HEK293 (cell line): ENCODE measurements around the gene XPR1.

Source experiments
- CTCF ChIA-PET: fragments of 350-600 bp; formaldehyde crosslinking; extraction: SDS; loops from one replicate; lab custom pipeline; 2021; ENCODE audit warnings: antibody characterized with exemption; lab: Yijun Ruan, JAX
- POLR2A ChIA-PET: fragments of 300-600 bp; formaldehyde crosslinking; extraction: SDS; loops from one replicate; lab custom pipeline; 2020; ENCODE audit warnings: antibody characterized with exemption, inconsistent platforms; lab: Yijun Ruan, JAX
- H3K27ac ChIP-seq: fragments of 200-500 bp; sonication (Bioruptor generic); 2 replicates; pipeline ENCODE4 v1.5.1; 2014; ENCODE audit warnings: low read depth, low read length, control low read depth, inconsistent platforms; ENCODE audit errors: extremely low read depth
- H3K36me3 ChIP-seq, 2 experiments: fragments of 200-500 bp in 1 of 2; sonication (Bioruptor generic) in 1 of 2; 1 replicate in 1 of 2; 2 replicates in 1 of 2; pipeline ENCODE4 v1.5.1; 2014 to 2017; ENCODE audit warnings: inconsistent platforms in 2 of 2, low read length in 2 of 2; ENCODE audit not compliant: control insufficient read depth in 2 of 2, insufficient read depth in 1 of 2
- H3K4me1 ChIP-seq: fragments of 200-500 bp; sonication (Bioruptor generic); 2 replicates; pipeline ENCODE4 v1.5.1; 2014; ENCODE audit warnings: mild to moderate bottlenecking, low read length, inconsistent platforms; ENCODE audit not compliant: control insufficient read depth, insufficient read depth
- H3K4me3 ChIP-seq: 2 replicates; pipeline ENCODE4 v1.5.1; 2011; ENCODE audit warnings: low read depth, mild to moderate bottlenecking, control low read depth, low read length, moderate library complexity
- H3K9me3 ChIP-seq: fragments of 200-500 bp; sonication (Bioruptor generic); 2 replicates; pipeline ENCODE4 v1.5.1; 2014; ENCODE audit warnings: low read depth, low read length, inconsistent platforms; ENCODE audit not compliant: control insufficient read depth, insufficient read depth
- GLIS2 ChIP-seq: fragments of 450-650 bp; formaldehyde crosslinking; IDR thresholded peaks from 2 replicates; pipeline ENCODE4 v1.5.1; 2016; ENCODE audit warnings: missing biosample characterization, missing genetic modification characterization
- OSR2 ChIP-seq: fragments of 450-650 bp; formaldehyde crosslinking; IDR thresholded peaks from 2 replicates; pipeline ENCODE4 v1.5.1; 2016; ENCODE audit warnings: missing biosample characterization, missing genetic modification characterization
- REPIN1 ChIP-seq: fragments of 450-650 bp; formaldehyde crosslinking; IDR thresholded peaks from 2 replicates; pipeline ENCODE4 v1.5.1; 2017; ENCODE audit warnings: missing biosample characterization, missing genetic modification characterization, low read depth
- ZBTB20 ChIP-seq: fragments of 450-650 bp; formaldehyde crosslinking; IDR thresholded peaks from 2 replicates; pipeline ENCODE4 v1.5.1; 2016; ENCODE audit warnings: missing biosample characterization, missing genetic modification characterization
- ZNF214 ChIP-seq: fragments of 450-650 bp; formaldehyde crosslinking; IDR thresholded peaks from 2 replicates; pipeline ENCODE4 v1.5.1; 2017; ENCODE audit warnings: missing biosample characterization, mild to moderate bottlenecking, missing genetic modification characterization, borderline replicate concordance
- ZNF626 ChIP-seq: fragments of 450-650 bp; sonication (Bioruptor Pico); formaldehyde crosslinking; IDR thresholded peaks from 2 replicates; pipeline ENCODE4 v1.5.1; 2018; ENCODE audit warnings: missing biosample characterization, missing genetic modification characterization, inconsistent platforms
- ZNF629 ChIP-seq: fragments of 450-650 bp; formaldehyde crosslinking; IDR thresholded peaks from 2 replicates; pipeline ENCODE4 v1.5.1; 2017; ENCODE audit warnings: missing biosample characterization, missing genetic modification characterization
- ZNF677 ChIP-seq: fragments of 450-650 bp; IDR thresholded peaks from 2 replicates; pipeline ENCODE4 v1.5.0; 2018; ENCODE audit warnings: missing biosample characterization, mild to moderate bottlenecking, missing genetic modification characterization, moderate library complexity
- ZNF76 ChIP-seq: fragments of 450-650 bp; formaldehyde crosslinking; IDR thresholded peaks from 2 replicates; pipeline ENCODE4; 2016; ENCODE audit warnings: low read depth, missing biosample characterization, missing genetic modification characterization, borderline replicate concordance
- ZNF837 ChIP-seq: fragments of 450-650 bp; formaldehyde crosslinking; IDR thresholded peaks from 2 replicates; pipeline ENCODE4 v1.5.1; 2016; ENCODE audit warnings: missing biosample characterization, missing genetic modification characterization
- ZSCAN16 ChIP-seq: fragments of 450-650 bp; formaldehyde crosslinking; IDR thresholded peaks from 2 replicates; pipeline ENCODE4 v1.5.1; 2016; ENCODE audit warnings: missing biosample characterization, missing genetic modification characterization
- TF ChIP-seq, protein P1 (sequence below): fragments of 450-650 bp; formaldehyde crosslinking; IDR thresholded peaks from 2 replicates; pipeline ENCODE4 v1.5.1; 2017; ENCODE audit warnings: missing biosample characterization, missing genetic modification characterization
- TF ChIP-seq, protein P2 (sequence below): fragments of 450-650 bp; formaldehyde crosslinking; IDR thresholded peaks from 2 replicates; pipeline ENCODE4 v1.5.1; 2016; ENCODE audit warnings: missing biosample characterization, missing genetic modification characterization, borderline replicate concordance
- TF ChIP-seq, protein P3 (sequence below): fragments of 450-650 bp; formaldehyde crosslinking; IDR thresholded peaks from 2 replicates; pipeline ENCODE4 v1.5.1; 2016; ENCODE audit warnings: missing biosample characterization, missing genetic modification characterization
- TF ChIP-seq, protein P4 (sequence below): fragments of 450-650 bp; formaldehyde crosslinking; IDR thresholded peaks from 2 replicates; pipeline ENCODE4 v1.5.1; 2016; ENCODE audit warnings: missing biosample characterization, missing genetic modification characterization

Gene XPR1

DNA sequence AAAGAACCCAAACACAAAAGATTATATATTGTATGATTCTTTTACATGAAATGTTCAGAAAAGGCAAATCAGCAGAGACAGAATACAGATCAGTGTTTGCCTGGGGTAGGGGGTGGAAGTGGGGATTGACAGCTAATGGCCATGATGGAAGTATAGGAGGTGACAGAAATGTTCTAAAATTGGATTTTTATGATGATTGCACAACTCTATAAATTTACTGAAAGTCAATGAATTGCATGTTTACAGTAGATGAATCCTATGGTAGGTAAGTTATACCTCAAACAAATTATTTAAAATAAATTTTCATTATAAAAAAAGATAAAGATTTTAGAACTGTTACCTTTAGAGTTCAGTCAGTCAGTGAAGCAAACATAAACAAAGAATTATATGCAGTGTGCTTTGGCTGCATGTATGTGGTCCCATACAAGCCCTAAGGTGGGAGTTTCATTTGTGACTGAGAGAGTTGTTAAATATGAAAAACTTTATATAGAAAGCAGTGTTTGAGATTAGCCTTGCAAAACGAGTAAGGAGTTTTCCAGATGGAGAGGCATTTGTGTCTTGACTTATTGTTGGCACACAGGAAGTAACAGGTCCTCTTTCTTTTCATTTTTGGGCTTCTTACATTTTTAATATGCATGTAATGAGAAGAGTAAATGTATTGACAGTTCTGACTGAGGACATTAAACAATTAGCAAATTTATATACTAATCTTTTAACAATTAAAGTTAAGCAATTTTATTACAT is 165.2 kb downstream of the XPR1 start:
- Histone ChIP-seq H3K4me1 (no peaks in the 10 kb centered on the region), H3K4me3 (no peak overlapping the region), H3K27ac (no peak overlapping the region), H3K36me3 (no peaks in the 10 kb centered on the region), H3K9me3 (no peaks in the 10 kb centered on the region)
- TF ChIP-seq, protein P1, sequence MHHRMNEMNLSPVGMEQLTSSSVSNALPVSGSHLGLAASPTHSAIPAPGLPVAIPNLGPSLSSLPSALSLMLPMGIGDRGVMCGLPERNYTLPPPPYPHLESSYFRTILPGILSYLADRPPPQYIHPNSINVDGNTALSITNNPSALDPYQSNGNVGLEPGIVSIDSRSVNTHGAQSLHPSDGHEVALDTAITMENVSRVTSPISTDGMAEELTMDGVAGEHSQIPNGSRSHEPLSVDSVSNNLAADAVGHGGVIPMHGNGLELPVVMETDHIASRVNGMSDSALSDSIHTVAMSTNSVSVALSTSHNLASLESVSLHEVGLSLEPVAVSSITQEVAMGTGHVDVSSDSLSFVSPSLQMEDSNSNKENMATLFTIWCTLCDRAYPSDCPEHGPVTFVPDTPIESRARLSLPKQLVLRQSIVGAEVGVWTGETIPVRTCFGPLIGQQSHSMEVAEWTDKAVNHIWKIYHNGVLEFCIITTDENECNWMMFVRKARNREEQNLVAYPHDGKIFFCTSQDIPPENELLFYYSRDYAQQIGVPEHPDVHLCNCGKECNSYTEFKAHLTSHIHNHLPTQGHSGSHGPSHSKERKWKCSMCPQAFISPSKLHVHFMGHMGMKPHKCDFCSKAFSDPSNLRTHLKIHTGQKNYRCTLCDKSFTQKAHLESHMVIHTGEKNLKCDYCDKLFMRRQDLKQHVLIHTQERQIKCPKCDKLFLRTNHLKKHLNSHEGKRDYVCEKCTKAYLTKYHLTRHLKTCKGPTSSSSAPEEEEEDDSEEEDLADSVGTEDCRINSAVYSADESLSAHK (tag by site-specific recombination) = no peak
- TF ChIP-seq, protein P2, sequence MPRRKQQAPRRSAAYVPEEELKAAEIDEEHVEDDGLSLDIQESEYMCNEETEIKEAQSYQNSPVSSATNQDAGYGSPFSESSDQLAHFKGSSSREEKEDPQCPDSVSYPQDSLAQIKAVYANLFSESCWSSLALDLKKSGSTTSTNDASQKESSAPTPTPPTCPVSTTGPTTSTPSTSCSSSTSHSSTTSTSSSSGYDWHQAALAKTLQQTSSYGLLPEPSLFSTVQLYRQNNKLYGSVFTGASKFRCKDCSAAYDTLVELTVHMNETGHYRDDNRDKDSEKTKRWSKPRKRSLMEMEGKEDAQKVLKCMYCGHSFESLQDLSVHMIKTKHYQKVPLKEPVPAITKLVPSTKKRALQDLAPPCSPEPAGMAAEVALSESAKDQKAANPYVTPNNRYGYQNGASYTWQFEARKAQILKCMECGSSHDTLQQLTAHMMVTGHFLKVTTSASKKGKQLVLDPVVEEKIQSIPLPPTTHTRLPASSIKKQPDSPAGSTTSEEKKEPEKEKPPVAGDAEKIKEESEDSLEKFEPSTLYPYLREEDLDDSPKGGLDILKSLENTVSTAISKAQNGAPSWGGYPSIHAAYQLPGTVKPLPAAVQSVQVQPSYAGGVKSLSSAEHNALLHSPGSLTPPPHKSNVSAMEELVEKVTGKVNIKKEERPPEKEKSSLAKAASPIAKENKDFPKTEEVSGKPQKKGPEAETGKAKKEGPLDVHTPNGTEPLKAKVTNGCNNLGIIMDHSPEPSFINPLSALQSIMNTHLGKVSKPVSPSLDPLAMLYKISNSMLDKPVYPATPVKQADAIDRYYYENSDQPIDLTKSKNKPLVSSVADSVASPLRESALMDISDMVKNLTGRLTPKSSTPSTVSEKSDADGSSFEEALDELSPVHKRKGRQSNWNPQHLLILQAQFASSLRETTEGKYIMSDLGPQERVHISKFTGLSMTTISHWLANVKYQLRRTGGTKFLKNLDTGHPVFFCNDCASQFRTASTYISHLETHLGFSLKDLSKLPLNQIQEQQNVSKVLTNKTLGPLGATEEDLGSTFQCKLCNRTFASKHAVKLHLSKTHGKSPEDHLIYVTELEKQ (tag by site-specific recombination) = no peak
- TF ChIP-seq ZNF76 (tag by site-specific recombination) (no peak), ZSCAN16 (tag by site-specific recombination) (no peak), ZNF626 (no peak), ZNF837 (tag by site-specific recombination) (no peak), REPIN1 (tag by site-specific recombination) (no peak), ZNF214 (no peak), ZNF629 (tag by site-specific recombination) (no peak), ZNF677 (no peak), ZBTB20 (no peak), GLIS2 (tag by site-specific recombination) (no peak), OSR2 (no peak)
- TF ChIP-seq, protein P3, sequence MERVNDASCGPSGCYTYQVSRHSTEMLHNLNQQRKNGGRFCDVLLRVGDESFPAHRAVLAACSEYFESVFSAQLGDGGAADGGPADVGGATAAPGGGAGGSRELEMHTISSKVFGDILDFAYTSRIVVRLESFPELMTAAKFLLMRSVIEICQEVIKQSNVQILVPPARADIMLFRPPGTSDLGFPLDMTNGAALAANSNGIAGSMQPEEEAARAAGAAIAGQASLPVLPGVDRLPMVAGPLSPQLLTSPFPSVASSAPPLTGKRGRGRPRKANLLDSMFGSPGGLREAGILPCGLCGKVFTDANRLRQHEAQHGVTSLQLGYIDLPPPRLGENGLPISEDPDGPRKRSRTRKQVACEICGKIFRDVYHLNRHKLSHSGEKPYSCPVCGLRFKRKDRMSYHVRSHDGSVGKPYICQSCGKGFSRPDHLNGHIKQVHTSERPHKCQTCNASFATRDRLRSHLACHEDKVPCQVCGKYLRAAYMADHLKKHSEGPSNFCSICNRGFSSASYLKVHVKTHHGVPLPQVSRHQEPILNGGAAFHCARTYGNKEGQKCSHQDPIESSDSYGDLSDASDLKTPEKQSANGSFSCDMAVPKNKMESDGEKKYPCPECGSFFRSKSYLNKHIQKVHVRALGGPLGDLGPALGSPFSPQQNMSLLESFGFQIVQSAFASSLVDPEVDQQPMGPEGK (tag by site-specific recombination) = no peak
- TF ChIP-seq, protein P4, sequence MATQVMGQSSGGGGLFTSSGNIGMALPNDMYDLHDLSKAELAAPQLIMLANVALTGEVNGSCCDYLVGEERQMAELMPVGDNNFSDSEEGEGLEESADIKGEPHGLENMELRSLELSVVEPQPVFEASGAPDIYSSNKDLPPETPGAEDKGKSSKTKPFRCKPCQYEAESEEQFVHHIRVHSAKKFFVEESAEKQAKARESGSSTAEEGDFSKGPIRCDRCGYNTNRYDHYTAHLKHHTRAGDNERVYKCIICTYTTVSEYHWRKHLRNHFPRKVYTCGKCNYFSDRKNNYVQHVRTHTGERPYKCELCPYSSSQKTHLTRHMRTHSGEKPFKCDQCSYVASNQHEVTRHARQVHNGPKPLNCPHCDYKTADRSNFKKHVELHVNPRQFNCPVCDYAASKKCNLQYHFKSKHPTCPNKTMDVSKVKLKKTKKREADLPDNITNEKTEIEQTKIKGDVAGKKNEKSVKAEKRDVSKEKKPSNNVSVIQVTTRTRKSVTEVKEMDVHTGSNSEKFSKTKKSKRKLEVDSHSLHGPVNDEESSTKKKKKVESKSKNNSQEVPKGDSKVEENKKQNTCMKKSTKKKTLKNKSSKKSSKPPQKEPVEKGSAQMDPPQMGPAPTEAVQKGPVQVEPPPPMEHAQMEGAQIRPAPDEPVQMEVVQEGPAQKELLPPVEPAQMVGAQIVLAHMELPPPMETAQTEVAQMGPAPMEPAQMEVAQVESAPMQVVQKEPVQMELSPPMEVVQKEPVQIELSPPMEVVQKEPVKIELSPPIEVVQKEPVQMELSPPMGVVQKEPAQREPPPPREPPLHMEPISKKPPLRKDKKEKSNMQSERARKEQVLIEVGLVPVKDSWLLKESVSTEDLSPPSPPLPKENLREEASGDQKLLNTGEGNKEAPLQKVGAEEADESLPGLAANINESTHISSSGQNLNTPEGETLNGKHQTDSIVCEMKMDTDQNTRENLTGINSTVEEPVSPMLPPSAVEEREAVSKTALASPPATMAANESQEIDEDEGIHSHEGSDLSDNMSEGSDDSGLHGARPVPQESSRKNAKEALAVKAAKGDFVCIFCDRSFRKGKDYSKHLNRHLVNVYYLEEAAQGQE (tag by site-specific recombination) = no peak
- ChIA-PET POLR2A (no interaction called here), CTCF (no interaction called here)
